ENCODE data around the gene EPRS1. TPM values are rescaled to one million over a fixed set of nuclear protein-coding genes. Genes with fewer than 3 reads are reported as not detected.
A peak's percentile ranks its signal among the peaks of the same experiment; 100 is the strongest.

EPRS1 gene
- 134 to 181 TPM (median 178 TPM) in 3 replicates for total RNA-seq
- long read RNA-seq, full-length matches to known transcripts, result 43 of 77 reads
- long read RNA-seq, partial matches to known transcripts, result 32 of 77 reads
- long read RNA-seq, other reads (novel, unspliced or antisense), result 2 of 77 reads

DNA sequence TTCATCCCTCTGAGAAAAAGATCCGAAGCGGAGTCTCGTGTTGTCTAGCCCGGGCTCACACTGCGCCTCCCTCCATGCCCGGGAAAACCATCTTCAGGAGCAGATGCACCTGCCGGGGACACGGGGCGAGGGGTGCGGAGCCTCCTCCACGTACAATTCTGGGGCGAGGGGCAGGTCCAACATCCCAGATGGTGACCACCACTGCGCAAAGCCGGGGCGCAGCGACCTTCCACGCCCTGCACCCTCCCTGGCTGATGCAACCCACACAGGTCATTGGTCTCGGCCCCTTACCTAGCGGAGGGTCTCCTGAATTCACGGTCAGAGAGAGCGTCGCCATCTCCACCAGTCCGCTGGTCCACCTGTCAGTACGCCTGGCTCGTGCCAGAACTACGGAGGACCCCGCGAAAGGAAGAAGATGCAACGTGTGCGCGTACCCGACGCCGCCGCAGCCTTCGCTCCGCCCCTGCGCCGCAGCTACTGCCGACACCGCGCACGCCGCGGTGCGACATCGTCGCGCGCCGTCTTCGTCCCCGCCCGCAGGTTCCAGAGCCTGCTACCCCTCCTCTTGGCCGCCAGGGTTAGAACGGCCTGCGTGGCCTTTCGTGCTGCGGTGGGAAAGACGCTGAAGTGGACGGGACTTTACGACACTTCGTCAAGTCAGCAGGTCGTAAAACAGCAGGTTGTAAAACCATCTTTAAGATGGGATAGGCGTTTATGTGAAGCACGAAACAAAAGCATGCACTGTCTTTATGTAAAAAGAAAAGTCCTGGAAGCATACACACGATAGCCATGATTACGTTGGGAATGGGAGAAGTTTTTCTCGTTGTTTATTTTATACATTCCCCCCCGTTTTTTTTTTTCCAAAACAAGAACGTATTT is at the start of gene EPRS1:
Gene EPRS1 (minus strand): TSS at position 454 of the 879 bp plus-strand sequence. CDS start 117 bp downstream, at position 337.
- TF ChIP-seq, protein P1, sequence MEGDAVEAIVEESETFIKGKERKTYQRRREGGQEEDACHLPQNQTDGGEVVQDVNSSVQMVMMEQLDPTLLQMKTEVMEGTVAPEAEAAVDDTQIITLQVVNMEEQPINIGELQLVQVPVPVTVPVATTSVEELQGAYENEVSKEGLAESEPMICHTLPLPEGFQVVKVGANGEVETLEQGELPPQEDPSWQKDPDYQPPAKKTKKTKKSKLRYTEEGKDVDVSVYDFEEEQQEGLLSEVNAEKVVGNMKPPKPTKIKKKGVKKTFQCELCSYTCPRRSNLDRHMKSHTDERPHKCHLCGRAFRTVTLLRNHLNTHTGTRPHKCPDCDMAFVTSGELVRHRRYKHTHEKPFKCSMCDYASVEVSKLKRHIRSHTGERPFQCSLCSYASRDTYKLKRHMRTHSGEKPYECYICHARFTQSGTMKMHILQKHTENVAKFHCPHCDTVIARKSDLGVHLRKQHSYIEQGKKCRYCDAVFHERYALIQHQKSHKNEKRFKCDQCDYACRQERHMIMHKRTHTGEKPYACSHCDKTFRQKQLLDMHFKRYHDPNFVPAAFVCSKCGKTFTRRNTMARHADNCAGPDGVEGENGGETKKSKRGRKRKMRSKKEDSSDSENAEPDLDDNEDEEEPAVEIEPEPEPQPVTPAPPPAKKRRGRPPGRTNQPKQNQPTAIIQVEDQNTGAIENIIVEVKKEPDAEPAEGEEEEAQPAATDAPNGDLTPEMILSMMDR (IDR thresholded peaks at IDR 0.05), result peak; percentile 81
- H3K4me3 Mint-ChIP-seq (ENCODE audit: unreplicated experiment), result peak within 1 kb of the TSS; percentile 89
- no peaks in the 10 kb centered on the region for H3K27me3 Mint-ChIP-seq (ENCODE audit: low read depth)
- DNase-seq (ENCODE audit: low spot score), result peak; percentile 98
- no peaks in the 10 kb centered on the region for H3K9me3 Mint-ChIP-seq (ENCODE audit: low read depth)
- peaks cover 38% of the 10 kb centered on the region for H3K4me1 Mint-ChIP-seq (ENCODE audit: low read depth)
- peaks cover 4% of the 10 kb centered on the region for H3K36me3 Mint-ChIP-seq (ENCODE audit: low read depth)
- H3K27ac Mint-ChIP-seq (ENCODE audit: unreplicated experiment), result peak within 1 kb of the TSS; percentile 96

DNA sequence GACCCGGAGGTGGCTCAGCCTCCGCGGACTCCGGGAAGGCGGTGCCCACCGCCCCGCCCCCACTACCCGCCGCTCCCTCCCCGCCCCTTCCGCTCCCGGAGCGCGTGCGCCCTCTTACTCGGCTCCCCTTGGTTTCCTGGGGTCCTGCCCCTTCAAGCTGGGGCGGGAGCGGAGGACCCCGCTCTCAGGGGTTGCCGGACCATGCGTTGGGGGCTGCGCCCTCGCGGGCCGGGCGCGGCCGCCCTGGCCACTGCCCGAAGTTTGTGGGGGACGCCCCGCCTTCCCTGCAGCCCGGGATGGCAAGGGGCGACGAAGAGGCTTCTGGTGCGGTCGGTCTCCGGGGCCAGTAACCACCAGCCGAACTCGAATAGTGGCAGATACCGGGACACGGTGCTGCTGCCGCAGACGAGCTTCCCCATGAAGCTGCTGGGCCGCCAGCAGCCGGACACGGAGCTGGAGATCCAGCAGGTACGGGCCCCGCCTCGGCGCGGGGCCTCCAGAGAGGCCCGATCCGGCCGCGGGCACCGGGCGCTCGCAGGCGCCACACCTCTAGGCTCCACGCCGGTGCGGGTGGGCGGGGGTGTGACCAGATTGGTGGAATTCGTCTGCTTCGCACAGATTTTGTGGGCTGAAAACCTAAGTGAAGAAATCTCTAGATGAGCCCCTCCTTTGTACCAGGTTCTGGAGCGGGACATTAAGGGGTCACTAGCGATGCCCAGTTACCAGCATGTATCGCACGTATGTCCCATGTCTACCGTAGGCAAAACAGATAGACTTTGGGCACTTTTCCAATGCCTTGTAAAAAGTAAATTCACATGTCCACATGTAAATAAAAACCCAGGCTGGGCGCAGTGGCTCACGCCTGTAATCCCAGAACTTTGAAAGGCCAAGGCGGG is 48.0 kb upstream of the EPRS1 start, which contains the start of gene IARS2:
Gene IARS2 (plus strand): TSS at position 117 of the 896 bp plus-strand sequence. CDS start 85 bp downstream, at position 202.
- Mint-ChIP-seq H3K9me3 (ENCODE audit: low read depth) (no peaks in the 10 kb centered on the region), H3K4me1 (ENCODE audit: low read depth) (peaks cover 26% of the 10 kb centered on the region), H3K27me3 (ENCODE audit: low read depth) (no peaks in the 10 kb centered on the region), H3K36me3 (ENCODE audit: low read depth) (peaks cover 8% of the 10 kb centered on the region), H3K4me3 (ENCODE audit: unreplicated experiment) (peak within 1 kb of the TSS; percentile 74), H3K27ac (ENCODE audit: unreplicated experiment) (peak within 1 kb of the TSS; percentile 65)
- peak; percentile 95 for DNase-seq (ENCODE audit: low spot score)
- TF ChIP-seq, protein P1 (IDR thresholded peaks at IDR 0.05), result no peak

DNA sequence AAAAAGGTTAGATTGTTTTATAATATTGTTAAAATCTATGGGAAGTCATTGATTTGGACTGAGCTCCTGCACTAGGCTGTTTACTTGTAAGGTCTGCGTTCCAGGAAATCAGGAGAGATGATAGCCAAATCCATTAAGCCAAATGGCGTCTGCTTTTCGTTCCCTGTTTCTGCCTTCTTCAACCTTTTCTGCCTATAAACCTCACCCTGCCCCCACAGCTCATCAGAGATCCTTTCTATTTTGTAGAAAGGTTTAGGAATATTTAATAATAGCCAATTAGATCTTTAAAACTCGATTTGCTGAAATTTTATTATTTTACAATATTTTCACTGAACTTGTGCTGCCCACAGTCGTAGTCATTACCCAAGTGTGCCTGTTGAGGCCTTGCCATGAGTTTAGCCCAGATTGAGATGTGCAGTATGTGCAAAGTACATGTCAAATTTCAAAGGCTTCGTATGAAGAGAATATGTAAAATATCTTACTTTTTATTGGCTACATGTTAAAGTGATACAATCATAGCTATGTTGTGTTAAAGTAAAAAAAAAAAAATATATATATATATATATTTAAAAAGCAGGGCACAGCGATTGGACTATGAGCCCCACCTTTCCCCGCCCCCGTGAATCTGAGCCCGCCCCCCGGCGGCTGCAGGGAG is 47.2 kb upstream of the EPRS1 start:
- Mint-ChIP-seq H3K9me3 (ENCODE audit: low read depth) (no peaks in the 10 kb centered on the region), H3K27me3 (ENCODE audit: low read depth) (no peaks in the 10 kb centered on the region), H3K27ac (ENCODE audit: unreplicated experiment) (no peak overlapping the region), H3K36me3 (ENCODE audit: low read depth) (peaks cover 7% of the 10 kb centered on the region), H3K4me1 (ENCODE audit: low read depth) (peaks cover 30% of the 10 kb centered on the region), H3K4me3 (ENCODE audit: unreplicated experiment) (no peak overlapping the region)
- no peak for DNase-seq (ENCODE audit: low spot score)
- TF ChIP-seq, protein P1 (IDR thresholded peaks at IDR 0.05), result peak; percentile 12

DNA sequence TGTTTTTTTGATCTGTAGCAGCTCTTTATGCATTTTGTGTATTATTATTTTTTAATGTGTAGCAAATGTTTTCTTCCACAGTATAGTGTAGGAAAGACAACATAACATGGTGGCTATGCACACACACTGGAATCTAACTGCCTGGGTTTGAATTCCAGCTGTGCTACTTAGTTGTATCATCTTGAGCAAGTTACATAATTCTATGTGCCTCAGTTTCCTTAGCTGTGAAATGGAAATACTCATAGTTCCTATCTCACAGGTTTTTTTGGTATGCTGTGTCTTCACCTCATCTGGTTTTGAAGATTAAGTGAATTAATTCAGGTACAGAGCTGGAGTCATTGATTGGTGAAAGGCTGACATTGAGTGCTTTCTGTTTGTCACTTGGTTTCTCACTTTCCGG is 46.4 kb upstream of the EPRS1 start:
- no peak for DNase-seq (ENCODE audit: low spot score)
- peaks cover 30% of the 10 kb centered on the region for H3K4me1 Mint-ChIP-seq (ENCODE audit: low read depth)
- no peak overlapping the region for H3K27ac Mint-ChIP-seq (ENCODE audit: unreplicated experiment)
- no peak overlapping the region for H3K4me3 Mint-ChIP-seq (ENCODE audit: unreplicated experiment)
- TF ChIP-seq, protein P1 (IDR thresholded peaks at IDR 0.05), result no peak
- peaks cover 3% of the 10 kb centered on the region for H3K36me3 Mint-ChIP-seq (ENCODE audit: low read depth)
- no peaks in the 10 kb centered on the region for H3K27me3 Mint-ChIP-seq (ENCODE audit: low read depth)
- no peaks in the 10 kb centered on the region for H3K9me3 Mint-ChIP-seq (ENCODE audit: low read depth)
